Progenitor cell of endocrine pancreas (in vitro differentiated cells): ENCODE data around the gene CTDSPL. TPM values are rescaled to one million over a fixed set of nuclear protein-coding genes. Genes with fewer than 3 reads are reported as not detected.
A peak's percentile ranks its signal among the peaks of the same experiment; 100 is the strongest.

ENCODE experiments used
- DNase-seq: peaks from one replicate; pipeline ENCODE4 v3.0.0; 2021; ENCODE audit warnings: low spot score; ENCODE audit not compliant: unreplicated experiment
- H3K27ac Mint-ChIP-seq: 2 replicates; pipeline ENCODE4 v1.8.0; 2021; ENCODE audit warnings: mild to moderate bottlenecking, moderate library complexity, mixed read lengths
- H3K27me3 Mint-ChIP-seq: 2 replicates; pipeline ENCODE4 v1.8.0; 2021; ENCODE audit warnings: mixed read lengths
- H3K36me3 Mint-ChIP-seq: 2 replicates; pipeline ENCODE4 v1.8.0; 2022; ENCODE audit warnings: mixed read lengths; ENCODE audit not compliant: insufficient read depth
- H3K4me1 Mint-ChIP-seq: 2 replicates; pipeline ENCODE4 v1.8.0; 2021; ENCODE audit warnings: low read depth, mixed read lengths
- H3K4me3 Mint-ChIP-seq: 2 replicates; pipeline ENCODE4 v1.8.0; 2021; ENCODE audit warnings: low read depth, mild to moderate bottlenecking, moderate library complexity, mixed read lengths
- H3K9me3 Mint-ChIP-seq: 2 replicates; pipeline ENCODE4 v1.8.0; 2021; ENCODE audit warnings: low read depth, mixed read lengths
- CTCF ChIP-seq: fragments of 200-600 bp; sonication (generic); IDR thresholded peaks from one replicate; pipeline ENCODE4 v1.5.0; 2021; ENCODE audit warnings: antibody characterized with exemption, mild to moderate bottlenecking; ENCODE audit not compliant: unreplicated experiment
- total RNA-seq: library from RNA; stranded (reverse); gene quantifications from 2 replicates; pipeline ENCODE4 v1.2.1, GENCODE V29; 2021

The CTDSPL gene
- total RNA-seq, 1 donor from 2014 or later, result 53.3 TPM

- H3K4me3 Mint-ChIP-seq, result no peak overlapping the region
- H3K4me1 Mint-ChIP-seq, result peaks cover 9% of the 10 kb centered on the region
- DNase-seq, result no peak
- no peaks in the 10 kb centered on the region for H3K27me3 Mint-ChIP-seq
- no peaks in the 10 kb centered on the region for H3K9me3 Mint-ChIP-seq
- peaks cover 2% of the 10 kb centered on the region for H3K36me3 Mint-ChIP-seq
- H3K27ac Mint-ChIP-seq, result no peak overlapping the region
- TF ChIP-seq CTCF, result no peak
These were observed 35.8 kb upstream of the CTDSPL start for GRCh38 chr3:37825744-37826400.

GRCh38 chr3:37826502-37826901 is 35.2 kb upstream of the CTDSPL start:
- no peaks in the 10 kb centered on the region for H3K9me3 Mint-ChIP-seq
- no peaks in the 10 kb centered on the region for H3K27me3 Mint-ChIP-seq

GRCh38 chr3:37826933-37827332 is 34.7 kb upstream of the CTDSPL start:
- H3K27ac Mint-ChIP-seq, result no peak overlapping the region

More at GRCh38 chr3:37826502-37826901, 35.2 kb upstream of the CTDSPL start:
- TF ChIP-seq CTCF, result no peak
- DNase-seq, result no peak
- H3K4me3 Mint-ChIP-seq, result no peak overlapping the region
- H3K4me1 Mint-ChIP-seq, result peaks cover 9% of the 10 kb centered on the region
- H3K27ac Mint-ChIP-seq, result no peak overlapping the region
- H3K36me3 Mint-ChIP-seq, result peaks cover 2% of the 10 kb centered on the region

GRCh38 chr3:37832480-37832879 is 29.2 kb upstream of the CTDSPL start:
- peak overlapping the region; percentile 91 for H3K27ac Mint-ChIP-seq
- no peak for DNase-seq
- TF ChIP-seq CTCF, result no peak
- H3K27me3 Mint-ChIP-seq, result no peaks in the 10 kb centered on the region
- H3K4me3 Mint-ChIP-seq, result no peak overlapping the region
- H3K36me3 Mint-ChIP-seq, result peaks cover 2% of the 10 kb centered on the region
- H3K4me1 Mint-ChIP-seq, result peaks cover 3% of the 10 kb centered on the region
- no peaks in the 10 kb centered on the region for H3K9me3 Mint-ChIP-seq

More at GRCh38 chr3:37826933-37827332, 34.7 kb upstream of the CTDSPL start:
- Mint-ChIP-seq H3K27me3 (no peaks in the 10 kb centered on the region), H3K4me3 (no peak overlapping the region), H3K36me3 (peaks cover 2% of the 10 kb centered on the region), H3K4me1 (peaks cover 9% of the 10 kb centered on the region), H3K9me3 (no peaks in the 10 kb centered on the region)
- DNase-seq, result no peak
- no peak for TF ChIP-seq CTCF

GRCh38 chr3:37833302-37834186 is 28.1 kb upstream of the CTDSPL start:
- H3K4me3 Mint-ChIP-seq, result no peak overlapping the region
- TF ChIP-seq CTCF, result peak; percentile 22

More at GRCh38 chr3:37833302-37834186, 28.1 kb upstream of the CTDSPL start:
- DNase-seq, result no peak
- H3K9me3 Mint-ChIP-seq, result no peaks in the 10 kb centered on the region
- H3K36me3 Mint-ChIP-seq, result peaks cover 3% of the 10 kb centered on the region
- no peak overlapping the region for H3K27ac Mint-ChIP-seq
- H3K4me1 Mint-ChIP-seq, result peaks cover 3% of the 10 kb centered on the region
- no peaks in the 10 kb centered on the region for H3K27me3 Mint-ChIP-seq
